MM.1S (cell line): Measurements from ENCODE around the gene KRTAP1-4.
"Not testable (repeated sequence)": the region's sequence is repeated elsewhere in the genome, so short reads cannot be mapped to it uniquely, and the experiment has no call there.

Experiments used
- DNase-seq: peaks from one replicate; pipeline ENCODE4 v3.0.0-alpha.2; 2015
- H2AFZ ChIP-seq: fragments of 300-600 bp; sonication (generic); 2 replicates; pipeline ENCODE4 v1.6.0; 2016; ENCODE audit warnings: antibody characterized with exemption, low read length
- H3F3A ChIP-seq: fragments of 300-600 bp; sonication (generic); 2 replicates; pipeline ENCODE4 v1.6.1; 2016; ENCODE audit warnings: mild to moderate bottlenecking, antibody characterized with exemption, low read length, moderate library complexity, mixed read lengths; ENCODE audit not compliant: insufficient read depth
- H3K27ac ChIP-seq: fragments of 300-600 bp; sonication (generic); 2 replicates; pipeline ENCODE4 v1.5.1; 2016; ENCODE audit warnings: mild to moderate bottlenecking, low read length
- H3K27me3 ChIP-seq: fragments of 300-600 bp; sonication (generic); replicated peaks from 2 replicates; pipeline ENCODE4 v1.6.0; 2016; ENCODE audit warnings: low read length; ENCODE audit not compliant: insufficient read depth
- H3K36me3 ChIP-seq: fragments of 300-600 bp; sonication (generic); replicated peaks from 2 replicates; pipeline ENCODE4 v1.6.1; 2016; ENCODE audit warnings: mild to moderate bottlenecking, low read length, mixed read lengths; ENCODE audit not compliant: insufficient read depth
- H3K4me1 ChIP-seq: fragments of 300-600 bp; sonication (generic); 2 replicates; pipeline ENCODE4 v1.6.1; 2016; ENCODE audit warnings: low read length, mixed read lengths
- H3K4me2 ChIP-seq: fragments of 300-600 bp; sonication (generic); 2 replicates; pipeline ENCODE4 v1.6.0; 2016; ENCODE audit warnings: low read depth, low read length
- H3K4me3 ChIP-seq: fragments of 300-600 bp; sonication (generic); 2 replicates; pipeline ENCODE4 v1.5.1; 2016; ENCODE audit warnings: low read length, mixed read lengths
- H3K79me2 ChIP-seq: fragments of 300-600 bp; sonication (generic); 2 replicates; pipeline ENCODE4 v1.6.1; 2016; ENCODE audit warnings: mixed run types, low read length, mixed read lengths
- H3K9ac ChIP-seq: fragments of 300-600 bp; sonication (generic); 2 replicates; pipeline ENCODE4 v1.6.1; 2016; ENCODE audit warnings: low read length, mixed read lengths
- H3K9me2 ChIP-seq: fragments of 300-600 bp; sonication (generic); replicated peaks from 2 replicates; pipeline ENCODE4 v1.6.1; 2016; ENCODE audit warnings: mild to moderate bottlenecking, low read length, mixed read lengths; ENCODE audit not compliant: insufficient read depth
- H3K9me3 ChIP-seq: fragments of 300-600 bp; sonication (generic); replicated peaks from 2 replicates; pipeline ENCODE4 v1.6.1; 2016; ENCODE audit warnings: mild to moderate bottlenecking, low read length, mixed read lengths; ENCODE audit not compliant: insufficient read depth
- H4K20me1 ChIP-seq: fragments of 300-600 bp; sonication (generic); 2 replicates; pipeline ENCODE4 v1.6.1; 2016; ENCODE audit warnings: mild to moderate bottlenecking, low read length, moderate library complexity, mixed read lengths; ENCODE audit not compliant: insufficient read depth
- EZH2 ChIP-seq: fragments of 300-600 bp; sonication (generic); optimal IDR thresholded peaks from 2 replicates; pipeline ENCODE3; 2017; ENCODE audit warnings: low read depth, mild to moderate bottlenecking, antibody characterized with exemption, low read length, mixed read lengths
- EZH2phosphoT487 ChIP-seq: fragments of 300-600 bp; sonication (generic); IDR thresholded peaks from 2 replicates; pipeline ENCODE4 v1.6.1; 2018; ENCODE audit warnings: antibody characterized with exemption, low read length
- TF ChIP-seq, protein P1 (sequence below): fragments of 300-600 bp; sonication (generic); IDR thresholded peaks from 2 replicates; pipeline ENCODE4 v1.5.1; 2016; ENCODE audit warnings: antibody characterized with exemption, low read length, mixed read lengths

KRTAP1-4 gene

DNA sequence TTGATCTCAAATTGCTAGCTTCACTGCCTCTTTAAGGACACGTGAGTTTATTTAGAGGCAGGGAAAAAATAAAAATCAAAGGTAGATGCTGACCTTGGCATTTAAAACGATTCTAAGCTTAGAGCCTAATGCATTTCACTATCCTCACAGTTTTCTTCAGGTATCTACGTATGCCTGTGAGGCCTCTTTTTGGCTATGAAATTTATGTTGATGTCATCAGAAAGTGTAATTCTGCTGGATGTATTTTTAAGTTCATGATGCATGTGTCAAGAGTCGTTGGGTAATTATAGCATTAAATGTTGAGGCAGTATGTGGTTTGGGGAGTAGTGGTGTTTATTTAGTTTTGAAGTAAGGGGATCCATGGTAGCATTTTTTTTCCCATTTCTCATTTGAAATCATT lies 26.1 kb downstream of the KRTAP1-4 start:
- Histone ChIP-seq H3K79me2 (no peaks in the 10 kb centered on the region), H2AFZ (no peak overlapping the region), H3K27ac (no peak overlapping the region), H4K20me1 (no peaks in the 10 kb centered on the region), H3K9ac (no peak overlapping the region), H3K9me2 (no peaks in the 10 kb centered on the region; the same call in 1 of the 2 replicates), H3K27me3 (no peaks in the 10 kb centered on the region), H3K4me2 (no peak overlapping the region), H3F3A (no peaks in the 10 kb centered on the region), H3K36me3 (no peaks in the 10 kb centered on the region), H3K4me3 (no peak overlapping the region), H3K9me3 (no peaks in the 10 kb centered on the region), H3K4me1 (no peaks in the 10 kb centered on the region)
- TF ChIP-seq EZH2: no peak
- TF ChIP-seq EZH2phosphoT487: no peak
- TF ChIP-seq, protein P1, sequence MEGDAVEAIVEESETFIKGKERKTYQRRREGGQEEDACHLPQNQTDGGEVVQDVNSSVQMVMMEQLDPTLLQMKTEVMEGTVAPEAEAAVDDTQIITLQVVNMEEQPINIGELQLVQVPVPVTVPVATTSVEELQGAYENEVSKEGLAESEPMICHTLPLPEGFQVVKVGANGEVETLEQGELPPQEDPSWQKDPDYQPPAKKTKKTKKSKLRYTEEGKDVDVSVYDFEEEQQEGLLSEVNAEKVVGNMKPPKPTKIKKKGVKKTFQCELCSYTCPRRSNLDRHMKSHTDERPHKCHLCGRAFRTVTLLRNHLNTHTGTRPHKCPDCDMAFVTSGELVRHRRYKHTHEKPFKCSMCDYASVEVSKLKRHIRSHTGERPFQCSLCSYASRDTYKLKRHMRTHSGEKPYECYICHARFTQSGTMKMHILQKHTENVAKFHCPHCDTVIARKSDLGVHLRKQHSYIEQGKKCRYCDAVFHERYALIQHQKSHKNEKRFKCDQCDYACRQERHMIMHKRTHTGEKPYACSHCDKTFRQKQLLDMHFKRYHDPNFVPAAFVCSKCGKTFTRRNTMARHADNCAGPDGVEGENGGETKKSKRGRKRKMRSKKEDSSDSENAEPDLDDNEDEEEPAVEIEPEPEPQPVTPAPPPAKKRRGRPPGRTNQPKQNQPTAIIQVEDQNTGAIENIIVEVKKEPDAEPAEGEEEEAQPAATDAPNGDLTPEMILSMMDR: no peak
- no peak for DNase-seq

DNA sequence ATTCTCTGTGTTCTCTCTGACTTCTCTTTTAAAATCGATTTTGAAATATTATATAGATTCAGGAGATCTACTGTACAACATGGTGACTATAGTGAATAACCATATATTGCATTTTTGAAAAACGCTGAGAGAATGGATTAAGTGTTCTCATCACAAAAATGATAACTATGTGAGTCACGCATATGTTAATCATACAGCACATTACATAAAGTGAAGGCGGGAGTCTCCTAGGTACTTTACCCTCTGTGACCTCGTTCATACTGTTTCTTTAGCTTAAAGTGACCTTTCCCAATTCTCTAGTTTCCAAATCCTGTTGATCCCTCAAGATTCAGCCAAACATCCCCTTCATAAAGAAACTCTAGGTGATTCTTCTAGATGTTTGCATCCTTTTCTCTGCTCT lies 27.2 kb downstream of the KRTAP1-4 start:
- no peaks in the 10 kb centered on the region for H3K36me3 ChIP-seq
- H3K4me1 ChIP-seq: no peaks in the 10 kb centered on the region
- H3K79me2 ChIP-seq: no peaks in the 10 kb centered on the region
- no peak overlapping the region for H2AFZ ChIP-seq
- no peaks in the 10 kb centered on the region for H3F3A ChIP-seq
- no peaks in the 10 kb centered on the region for H3K27me3 ChIP-seq
- DNase-seq: no peak
- TF ChIP-seq, protein P1: no peak
- no peak for TF ChIP-seq EZH2phosphoT487
- no peaks in the 10 kb centered on the region; the same call in 1 of the 2 replicates for H3K9me2 ChIP-seq
- no peak overlapping the region for H3K9ac ChIP-seq
- H3K4me3 ChIP-seq: no peak overlapping the region
- H4K20me1 ChIP-seq: no peaks in the 10 kb centered on the region
- no peaks in the 10 kb centered on the region for H3K9me3 ChIP-seq
- no peak overlapping the region for H3K4me2 ChIP-seq
- H3K27ac ChIP-seq: no peak overlapping the region

DNA sequence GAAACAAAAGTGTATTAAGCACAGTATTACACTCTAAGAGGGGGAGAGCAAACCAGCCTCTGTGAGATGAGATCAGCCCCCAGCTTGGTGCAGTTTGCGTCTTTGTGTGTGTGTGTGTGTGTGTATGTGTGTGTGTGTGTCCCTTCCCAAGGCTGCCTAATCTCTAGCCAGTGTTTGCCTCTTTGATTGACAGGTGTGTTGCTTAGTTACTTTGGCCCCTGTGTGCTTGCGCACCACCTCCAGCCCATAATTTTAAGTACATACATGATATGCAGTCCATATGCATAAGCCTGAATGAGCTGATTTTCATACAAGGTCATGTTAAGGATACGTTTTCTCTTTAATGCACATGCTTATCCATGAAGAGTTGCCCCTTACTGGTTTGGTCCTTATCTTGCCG lies 28.2 kb downstream of the KRTAP1-4 start:
- Histone ChIP-seq H3K9me2 (no peaks in the 10 kb centered on the region; the same call in 1 of the 2 replicates), H3K4me2 (no peak overlapping the region), H3K79me2 (no peaks in the 10 kb centered on the region), H3K4me1 (no peaks in the 10 kb centered on the region), H3F3A (no peaks in the 10 kb centered on the region), H3K4me3 (no peak overlapping the region), H3K27me3 (no peaks in the 10 kb centered on the region), H3K36me3 (no peaks in the 10 kb centered on the region), H3K27ac (no peak overlapping the region), H2AFZ (no peak overlapping the region), H3K9me3 (no peaks in the 10 kb centered on the region), H3K9ac (no peak overlapping the region), H4K20me1 (no peaks in the 10 kb centered on the region)
- no peak for DNase-seq
- TF ChIP-seq EZH2 (no peak), EZH2phosphoT487 (no peak)
- TF ChIP-seq, protein P1: no peak

DNA sequence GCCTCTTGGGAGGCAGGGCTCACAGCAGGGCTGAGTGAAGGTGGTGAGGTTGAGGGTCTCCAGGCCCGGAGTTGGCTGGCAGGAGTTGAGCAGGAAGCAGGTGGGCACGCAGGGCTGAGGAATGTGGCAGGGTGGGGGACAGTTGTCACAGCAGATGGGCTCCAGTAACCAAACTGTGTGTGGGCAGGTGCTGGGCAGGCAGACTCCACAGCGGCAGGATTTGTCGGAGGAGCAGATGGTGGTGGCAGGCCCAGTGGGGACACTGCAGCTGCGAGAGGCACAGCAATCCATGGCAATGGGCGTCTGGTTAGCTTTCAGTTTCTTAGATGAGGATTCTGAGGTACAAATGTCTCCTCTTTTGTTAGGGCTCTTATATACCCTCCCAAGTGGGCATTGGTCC lies 30.4 kb downstream of the KRTAP1-4 start, which contains the start of gene KRTAP3-2:
Gene KRTAP3-2, minus strand, starts transcription at position 344 of the 400 bp plus-strand sequence. Its CDS starts 53 bp downstream, at position 291.
- not testable (repeated sequence) for H2AFZ ChIP-seq, H3K9me3 ChIP-seq, H3K79me2 ChIP-seq, H4K20me1 ChIP-seq, H3K4me2 ChIP-seq, H3K36me3 ChIP-seq, H3K27me3 ChIP-seq, H3F3A ChIP-seq, H3K9ac ChIP-seq, H3K27ac ChIP-seq, H3K4me1 ChIP-seq, H3K9me2 ChIP-seq, H3K4me3 ChIP-seq, DNase-seq
